HCT116 (cell line): Measurements from ENCODE around the gene HLCS. TPM values are rescaled to one million over a fixed set of nuclear protein-coding genes. Genes with fewer than 3 reads are reported as not detected.

Experiments used
- ATAC-seq: fragments of 200-7000 bp; cut with Tn5 transposase; 2 replicates; pipeline ENCODE4 v1.9.1; 2020; ENCODE audit warnings: mild to moderate bottlenecking, moderate library complexity
- BruUV-seq: library from RNA; stranded (reverse); fragments of 400-500 nt; replicated peaks from 2 replicates; lab custom pipeline; 2021; lab: Mats Ljungman, UMichigan
- CTCF ChIA-PET: fragments of 300-600 bp; sonication (Branson Sonifier 250); formaldehyde crosslinking; loops from one replicate; lab custom pipeline; 2021; ENCODE audit warnings: antibody characterized with exemption; lab: Charles Lee
- POLR2A ChIA-PET: fragments of 300-600, 350-600 bp; sonication (Branson Sonifier 250); formaldehyde crosslinking; loops from one replicate; lab custom pipeline; 2021; ENCODE audit warnings: antibody characterized with exemption; lab: Charles Lee
- RAD21 ChIA-PET, 2 experiments: fragments of 300-600 bp; sonication (Branson Sonifier 250); formaldehyde crosslinking; loops; one replicate each; lab custom pipeline; 2023; ENCODE audit warnings: low total read pairs in 2 of 2; ENCODE audit not compliant: uncharacterized antibody in 2 of 2, unreplicated experiment in 2 of 2, low non-redundant PET in 1 of 2; lab: Charles Lee
- DNase-seq: peaks from one replicate; pipeline ENCODE4 v3.0.0-alpha.2; 2010; ENCODE audit warnings: low read depth, low spot score
- H2AFZ ChIP-seq: fragments of 200-600 bp; shearing (Covaris generic), sonication (generic); 2 replicates; pipeline ENCODE4 v1.6.1; 2017; ENCODE audit warnings: low read depth, mixed run types, mixed read lengths, antibody characterized with exemption, low read length; ENCODE audit not compliant: poor library complexity, severe bottlenecking
- H3K27ac ChIP-seq: 2 replicates; pipeline ENCODE4 v1.5.1; 2012; ENCODE audit warnings: low read depth, low read length
- H3K27me3 ChIP-seq: fragments of 200-600 bp; sonication (generic); 2 replicates; pipeline ENCODE4 v1.6.1; 2016; ENCODE audit warnings: mixed run types, low read length, mixed read lengths; ENCODE audit not compliant: insufficient read depth
- H3K36me3 ChIP-seq, 2 experiments: fragments of 200-500 bp in 1 of 2; fragments of 200-600 bp in 1 of 2; sonication (Bioruptor generic) in 1 of 2; sonication (generic) in 1 of 2; 2 replicates each; pipeline versions ENCODE4 v1.5.1 to v1.6.1; 2014 to 2016; ENCODE audit warnings: low read length in 2 of 2, inconsistent platforms in 1 of 2, mixed read lengths in 1 of 2, mixed run types in 1 of 2; ENCODE audit not compliant: insufficient read depth in 2 of 2, control insufficient read depth in 1 of 2
- H3K4me1 ChIP-seq, 2 experiments: fragments of 200-600 bp in 1 of 2; sonication (generic) in 1 of 2; 2 replicates each; pipeline versions ENCODE4 v1.5.1 to v1.6.1; 2012 to 2017; ENCODE audit warnings: low read length in 2 of 2, inconsistent platforms in 1 of 2, mild to moderate bottlenecking in 1 of 2, mixed read lengths in 1 of 2, mixed run types in 1 of 2, moderate library complexity in 1 of 2; ENCODE audit not compliant: insufficient read depth in 2 of 2, control insufficient read depth in 1 of 2
- H3K4me2 ChIP-seq: fragments of 200-600 bp; sonication (generic); 2 replicates; pipeline ENCODE4 v1.6.1; 2017; ENCODE audit warnings: mixed run types, low read length, mixed read lengths
- H3K4me3 ChIP-seq, 2 experiments: fragments of 200-600 bp in 1 of 2; sonication (generic) in 1 of 2; replicated peaks in 1 of 2; 2 replicates each; pipeline ENCODE4 v1.5.1; 2011 to 2016; ENCODE audit warnings: low read length in 2 of 2, control low read depth in 1 of 2, low read depth in 1 of 2, mild to moderate bottlenecking in 1 of 2, mixed read lengths in 1 of 2, mixed run types in 1 of 2
- H3K79me2 ChIP-seq: fragments of 200-600 bp; sonication (generic); 2 replicates; pipeline ENCODE4 v1.6.1; 2017; ENCODE audit warnings: mild to moderate bottlenecking, mixed run types, low read length, moderate library complexity, mixed read lengths; ENCODE audit not compliant: insufficient read depth
- H3K9ac ChIP-seq: fragments of 200-600 bp; sonication (generic); 2 replicates; pipeline ENCODE4 v1.6.1; 2016; ENCODE audit warnings: low read length, mixed read lengths
- H3K9me2 ChIP-seq: fragments of 200-600 bp; sonication (generic), shearing (Covaris generic); 2 replicates; pipeline ENCODE4 v1.6.1; 2017; ENCODE audit warnings: mixed run types, mild to moderate bottlenecking, moderate library complexity; ENCODE audit not compliant: insufficient read depth
- H3K9me3 ChIP-seq, 2 experiments: fragments of 200-500 bp in 1 of 2; fragments of 200-600 bp in 1 of 2; sonication (Bioruptor generic) in 1 of 2; sonication (generic) in 1 of 2; 2 replicates each; pipeline ENCODE4 v1.6.1; 2014 to 2017; ENCODE audit warnings: low read length in 2 of 2, mixed read lengths in 2 of 2, inconsistent platforms in 1 of 2, low read depth in 1 of 2, mild to moderate bottlenecking in 1 of 2, mixed run types in 1 of 2, moderate library complexity in 1 of 2; ENCODE audit not compliant: control insufficient read depth in 1 of 2, insufficient read depth in 1 of 2
- H4K20me1 ChIP-seq: fragments of 200-600 bp; sonication (generic), shearing (Covaris generic); 2 replicates; pipeline ENCODE4 v1.6.1; 2017; ENCODE audit warnings: mixed run types, mild to moderate bottlenecking, moderate library complexity; ENCODE audit not compliant: insufficient read depth
- CBX3 ChIP-seq: IDR thresholded peaks from 2 replicates; pipeline ENCODE4 v1.6.1; 2012; ENCODE audit warnings: low read depth
- EGR1 ChIP-seq: IDR thresholded peaks from 2 replicates; pipeline ENCODE4 v1.6.1; 2012; ENCODE audit warnings: low read depth
- ELF1 ChIP-seq: IDR thresholded peaks from 2 replicates; pipeline ENCODE4 v1.6.1; 2012; ENCODE audit warnings: low read depth, borderline replicate concordance
- EZH2 ChIP-seq: fragments of 200-600 bp; sonication (generic); IDR thresholded peaks from 2 replicates; pipeline ENCODE4 v1.6.1; 2017; ENCODE audit warnings: antibody characterized with exemption, mixed run types
- EZH2phosphoT487 ChIP-seq: fragments of 200-600 bp; IDR thresholded peaks from 2 replicates; pipeline ENCODE4 v1.6.1; 2018; ENCODE audit warnings: antibody characterized with exemption, borderline replicate concordance
- FOSL1 ChIP-seq: IDR thresholded peaks from 2 replicates; pipeline ENCODE4 v1.6.1; 2012; ENCODE audit warnings: low read depth
- POLR2AphosphoS5 ChIP-seq: IDR thresholded peaks from 2 replicates; pipeline ENCODE4 v1.6.1; 2011; ENCODE audit warnings: mild to moderate bottlenecking, low read depth, low read length, moderate library complexity
- TCF7L2 ChIP-seq: IDR thresholded peaks from 2 replicates; pipeline ENCODE4 v1.7.0; 2011; ENCODE audit warnings: borderline replicate concordance, inconsistent platforms; ENCODE audit not compliant: insufficient read depth, insufficient read length; ENCODE audit errors: extremely low read depth
- YY1 ChIP-seq: IDR thresholded peaks from 2 replicates; pipeline ENCODE4 v1.6.1; 2011; ENCODE audit warnings: low read length, low read depth, moderate library complexity, mild to moderate bottlenecking; ENCODE audit not compliant: insufficient replicate concordance; ENCODE audit errors: extremely low read depth
- ZFX ChIP-seq: fragments of 450-650 bp; IDR thresholded peaks from 2 replicates; pipeline ENCODE4 v1.6.1; 2017
- ZNF274 ChIP-seq: fragments of 200-500 bp; sonication (Bioruptor generic); IDR thresholded peaks from 2 replicates; pipeline ENCODE4 v1.6.1; 2014; ENCODE audit warnings: mild to moderate bottlenecking, low read depth, low read length, inconsistent platforms
- intact Hi-C: fragments of 100-400 bp; cut with micrococcal nuclease; formaldehyde crosslinking; loops from 2 replicates; pipeline ENCODE4 v1.10.0; 2022
- total RNA-seq: library from RNA; stranded (reverse); gene quantifications from one replicate; pipeline ENCODE4 v1.2.1, GENCODE V29; 2021; ENCODE audit not compliant: unreplicated experiment
- TF ChIP-seq, protein P1 (sequence below), 3 experiments: fragments of 200-600 bp in 1 of 3; sonication (generic) in 1 of 3; IDR thresholded peaks in 2 of 3; conservative IDR thresholded peaks in 1 of 3; 2 replicates each; pipeline ENCODE4 v1.5.1; 2012 to 2017; ENCODE audit warnings: low read depth in 2 of 3, low read length in 2 of 3, antibody characterized with exemption in 1 of 3, borderline replicate concordance in 1 of 3, control low read depth in 1 of 3, mild to moderate bottlenecking in 1 of 3, mixed read lengths in 1 of 3, mixed run types in 1 of 3, moderate library complexity in 1 of 3; ENCODE audit not compliant: insufficient read depth in 1 of 3
- TF ChIP-seq, protein P2 (sequence below): IDR thresholded peaks from 2 replicates; pipeline ENCODE4 v1.6.1; 2012
- TF ChIP-seq, protein P3 (sequence below): IDR thresholded peaks from 2 replicates; pipeline ENCODE4 v1.6.1; 2011; ENCODE audit warnings: mild to moderate bottlenecking, low read length, moderate library complexity; ENCODE audit not compliant: insufficient replicate concordance; ENCODE audit errors: extremely low read depth

Gene HLCS
- total RNA-seq, 1 experiment from 2014 or later: 18.5 TPM

DNA sequence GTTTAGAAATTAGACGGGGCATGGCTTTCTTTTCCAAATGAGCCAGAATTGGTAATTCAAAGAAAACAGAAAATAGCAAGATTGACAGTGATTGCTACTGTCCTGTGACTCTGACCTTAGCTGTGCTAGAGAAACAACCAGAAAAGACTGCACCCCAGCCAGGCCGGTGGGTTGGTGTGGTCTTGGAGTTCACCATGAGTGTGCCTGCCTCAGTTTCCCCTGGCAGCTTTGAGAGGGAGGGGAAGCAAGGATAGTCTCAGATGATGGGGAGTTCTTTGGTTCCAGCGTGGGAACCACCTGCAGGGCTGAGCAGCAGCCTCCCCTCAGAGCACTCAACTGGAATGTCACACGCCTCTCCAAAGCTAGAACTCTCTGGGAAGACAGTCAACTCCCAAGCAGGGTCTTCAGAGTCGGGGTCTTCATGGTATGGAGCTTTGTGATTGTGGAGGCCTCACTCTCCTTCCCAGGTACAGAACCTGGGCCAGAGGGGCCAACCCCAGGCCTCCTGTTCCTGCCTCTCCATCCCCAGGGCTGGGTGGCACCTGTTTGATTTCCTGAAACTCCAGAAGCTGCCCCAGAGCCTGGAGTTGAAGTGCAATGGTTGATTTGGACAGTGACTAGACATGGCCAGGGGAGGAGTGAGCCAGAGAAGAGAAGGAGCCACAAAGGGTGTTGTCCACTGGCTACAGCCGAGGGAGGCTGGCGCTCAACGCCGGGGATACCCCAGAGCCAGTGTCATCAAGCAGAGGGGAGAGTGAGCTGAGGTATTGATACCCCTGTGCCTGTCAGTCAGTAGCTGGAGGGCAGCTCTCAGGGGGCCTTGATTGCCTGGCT is 231.9 kb downstream of the HLCS start:
- RAD21 ChIA-PET: no interaction called here

More for the DNA sequence above, 231.9 kb downstream of the HLCS start:
- Histone ChIP-seq H2AFZ (no peak overlapping the region), H3K27ac (no peak overlapping the region), H3K9me2 (no peaks in the 10 kb centered on the region), H3K27me3 (no peaks in the 10 kb centered on the region), H4K20me1 (no peaks in the 10 kb centered on the region), H3K9me3 (no peaks in the 10 kb centered on the region), H3K9ac (no peak overlapping the region), H3K4me3 (no peak overlapping the region), H3K36me3 (peaks cover 0 to 14% of the 10 kb centered on the region in 2 experiments; a peak in 2 of 4 replicates), H3K4me2 (no peak overlapping the region), H3K4me1 (no peaks in the 10 kb centered on the region), H3K79me2 (no peaks in the 10 kb centered on the region)
- intact Hi-C loops: no loop called here
- CTCF ChIA-PET: no interaction called here
- TF ChIP-seq CBX3 (no peak), YY1 (no peak), TCF7L2 (no peak), EZH2 (no peak), ELF1 (no peak), FOSL1 (no peak), EZH2phosphoT487 (no peak), ZFX (no peak), POLR2AphosphoS5 (no peak), ZNF274 (no peak), EGR1 (no peak)
- TF ChIP-seq, protein P1, sequence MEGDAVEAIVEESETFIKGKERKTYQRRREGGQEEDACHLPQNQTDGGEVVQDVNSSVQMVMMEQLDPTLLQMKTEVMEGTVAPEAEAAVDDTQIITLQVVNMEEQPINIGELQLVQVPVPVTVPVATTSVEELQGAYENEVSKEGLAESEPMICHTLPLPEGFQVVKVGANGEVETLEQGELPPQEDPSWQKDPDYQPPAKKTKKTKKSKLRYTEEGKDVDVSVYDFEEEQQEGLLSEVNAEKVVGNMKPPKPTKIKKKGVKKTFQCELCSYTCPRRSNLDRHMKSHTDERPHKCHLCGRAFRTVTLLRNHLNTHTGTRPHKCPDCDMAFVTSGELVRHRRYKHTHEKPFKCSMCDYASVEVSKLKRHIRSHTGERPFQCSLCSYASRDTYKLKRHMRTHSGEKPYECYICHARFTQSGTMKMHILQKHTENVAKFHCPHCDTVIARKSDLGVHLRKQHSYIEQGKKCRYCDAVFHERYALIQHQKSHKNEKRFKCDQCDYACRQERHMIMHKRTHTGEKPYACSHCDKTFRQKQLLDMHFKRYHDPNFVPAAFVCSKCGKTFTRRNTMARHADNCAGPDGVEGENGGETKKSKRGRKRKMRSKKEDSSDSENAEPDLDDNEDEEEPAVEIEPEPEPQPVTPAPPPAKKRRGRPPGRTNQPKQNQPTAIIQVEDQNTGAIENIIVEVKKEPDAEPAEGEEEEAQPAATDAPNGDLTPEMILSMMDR (IDR thresholded peaks at IDR 0.05 in 2 of 3, conservative IDR thresholded peaks at IDR 0.05 in 1 of 3; ENCODE audit: borderline replicate concordance in 1 of 3, insufficient read depth in 1 of 3, low read depth in 2 of 3, low read length in 2 of 3): no peak
- TF ChIP-seq, protein P2, sequence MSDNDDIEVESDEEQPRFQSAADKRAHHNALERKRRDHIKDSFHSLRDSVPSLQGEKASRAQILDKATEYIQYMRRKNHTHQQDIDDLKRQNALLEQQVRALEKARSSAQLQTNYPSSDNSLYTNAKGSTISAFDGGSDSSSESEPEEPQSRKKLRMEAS: no peak
- TF ChIP-seq, protein P3, sequence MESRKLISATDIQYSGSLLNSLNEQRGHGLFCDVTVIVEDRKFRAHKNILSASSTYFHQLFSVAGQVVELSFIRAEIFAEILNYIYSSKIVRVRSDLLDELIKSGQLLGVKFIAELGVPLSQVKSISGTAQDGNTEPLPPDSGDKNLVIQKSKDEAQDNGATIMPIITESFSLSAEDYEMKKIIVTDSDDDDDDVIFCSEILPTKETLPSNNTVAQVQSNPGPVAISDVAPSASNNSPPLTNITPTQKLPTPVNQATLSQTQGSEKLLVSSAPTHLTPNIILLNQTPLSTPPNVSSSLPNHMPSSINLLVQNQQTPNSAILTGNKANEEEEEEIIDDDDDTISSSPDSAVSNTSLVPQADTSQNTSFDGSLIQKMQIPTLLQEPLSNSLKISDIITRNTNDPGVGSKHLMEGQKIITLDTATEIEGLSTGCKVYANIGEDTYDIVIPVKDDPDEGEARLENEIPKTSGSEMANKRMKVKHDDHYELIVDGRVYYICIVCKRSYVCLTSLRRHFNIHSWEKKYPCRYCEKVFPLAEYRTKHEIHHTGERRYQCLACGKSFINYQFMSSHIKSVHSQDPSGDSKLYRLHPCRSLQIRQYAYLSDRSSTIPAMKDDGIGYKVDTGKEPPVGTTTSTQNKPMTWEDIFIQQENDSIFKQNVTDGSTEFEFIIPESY: no peak
- DNase-seq (no peak), ATAC-seq (no peak)
- BruUV-seq: no TSS peak
- POLR2A ChIA-PET: no interaction called here
